HG03460 (cell line): ENCODE measurements around the gene ALG8.
"Not testable (repeated sequence)": the region's sequence is repeated elsewhere in the genome, so short reads cannot be mapped to it uniquely, and the experiment has no call there.

Source experiments
- ATAC-seq: cut with Tn5 transposase; IDR thresholded peaks from one replicate; pipeline ENCODE4 v1.9.1; 2021; ENCODE audit not compliant: unreplicated experiment

Gene ALG8

GRCh38 chr11:78072455-78072854, 67.0 kb downstream of the ALG8 start:
- no peak for ATAC-seq

GRCh38 chr11:78071717-78072116, 67.7 kb downstream of the ALG8 start:
- ATAC-seq, result no peak

GRCh38 chr11:78070621-78071020, 68.8 kb downstream of the ALG8 start:
- no peak for ATAC-seq

GRCh38 chr11:78069465-78069864, 70.0 kb downstream of the ALG8 start:
- no peak for ATAC-seq

GRCh38 chr11:78067704-78068103, 71.7 kb downstream of the ALG8 start:
- ATAC-seq, result no peak

- no peak for ATAC-seq
Observed at GRCh38 chr11:78066471-78066870, 73.0 kb downstream of the ALG8 start.

- no peak for ATAC-seq
Observed at GRCh38 chr11:78065203-78065602, 74.2 kb downstream of the ALG8 start.

- no peak for ATAC-seq
Observed at GRCh38 chr11:78063440-78064181, 75.8 kb downstream of the ALG8 start, which contains the start of gene THRSP. TSS of gene THRSP (plus strand) at chr11:78063861. CDS start at chr11:78063882, 21 bp downstream.

- no peak for ATAC-seq
Observed at GRCh38 chr11:78062671-78063070, 76.8 kb downstream of the ALG8 start.

- ATAC-seq, result no peak
Observed at GRCh38 chr11:78061921-78062311, 77.5 kb downstream of the ALG8 start.

- ATAC-seq, result no peak
Observed at GRCh38 chr11:78061088-78061920, 78.1 kb downstream of the ALG8 start.

- no peak for ATAC-seq
Observed at GRCh38 chr11:78060533-78060932, 78.9 kb downstream of the ALG8 start.

GRCh38 chr11:78059749-78060328, 79.6 kb downstream of the ALG8 start:
- not testable (repeated sequence) for ATAC-seq

GRCh38 chr11:78057462-78058055, 81.9 kb downstream of the ALG8 start:
- no peak for ATAC-seq

- ATAC-seq, result no peak
Observed at GRCh38 chr11:78056093-78056492, 83.3 kb downstream of the ALG8 start.

GRCh38 chr11:78054971-78055370, 84.5 kb downstream of the ALG8 start:
- no peak for ATAC-seq

- ATAC-seq, result no peak
Observed at GRCh38 chr11:78050964-78051831, 88.2 kb downstream of the ALG8 start.
